ENCODE measurements around the gene SLC9C1. TPM values are rescaled to one million over a fixed set of nuclear protein-coding genes. Genes with fewer than 3 reads are reported as not detected.
"Not testable (repeated sequence)": the region's sequence is repeated elsewhere in the genome, so short reads cannot be mapped to it uniquely, and the experiment has no call there.

SLC9C1 gene
- total RNA-seq, 1 donor from 2014 or later: 2.2 TPM

DNA sequence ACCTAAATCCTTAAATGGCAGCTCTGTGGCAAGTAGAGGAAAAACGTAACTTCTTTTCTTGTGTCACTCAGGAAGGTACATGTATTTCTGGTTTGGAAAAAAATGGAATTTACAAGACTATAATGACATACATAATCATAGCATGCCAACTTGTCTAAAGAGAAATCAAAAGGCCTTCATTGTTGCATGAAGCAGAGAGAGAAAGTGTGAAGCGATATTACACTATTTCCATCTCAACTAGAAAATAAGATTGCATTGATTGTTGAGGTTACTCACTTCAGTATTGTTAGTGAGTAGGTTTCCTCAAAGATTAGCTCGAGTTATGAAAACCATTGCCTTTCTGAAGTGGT, 93.7 kb downstream of the SLC9C1 start:
- H3K36me3 ChIP-seq (ENCODE audit: control insufficient read depth, insufficient read depth, low read length): no peaks in the 10 kb centered on the region
- DNase-seq (ENCODE audit: low read depth): no peak
- H3K27me3 ChIP-seq (ENCODE audit: control insufficient read depth, insufficient read depth, low read length): no peaks in the 10 kb centered on the region
- no peak overlapping the region for H3K4me3 ChIP-seq (ENCODE audit: low read depth, low read length)
- TF ChIP-seq, protein P1, sequence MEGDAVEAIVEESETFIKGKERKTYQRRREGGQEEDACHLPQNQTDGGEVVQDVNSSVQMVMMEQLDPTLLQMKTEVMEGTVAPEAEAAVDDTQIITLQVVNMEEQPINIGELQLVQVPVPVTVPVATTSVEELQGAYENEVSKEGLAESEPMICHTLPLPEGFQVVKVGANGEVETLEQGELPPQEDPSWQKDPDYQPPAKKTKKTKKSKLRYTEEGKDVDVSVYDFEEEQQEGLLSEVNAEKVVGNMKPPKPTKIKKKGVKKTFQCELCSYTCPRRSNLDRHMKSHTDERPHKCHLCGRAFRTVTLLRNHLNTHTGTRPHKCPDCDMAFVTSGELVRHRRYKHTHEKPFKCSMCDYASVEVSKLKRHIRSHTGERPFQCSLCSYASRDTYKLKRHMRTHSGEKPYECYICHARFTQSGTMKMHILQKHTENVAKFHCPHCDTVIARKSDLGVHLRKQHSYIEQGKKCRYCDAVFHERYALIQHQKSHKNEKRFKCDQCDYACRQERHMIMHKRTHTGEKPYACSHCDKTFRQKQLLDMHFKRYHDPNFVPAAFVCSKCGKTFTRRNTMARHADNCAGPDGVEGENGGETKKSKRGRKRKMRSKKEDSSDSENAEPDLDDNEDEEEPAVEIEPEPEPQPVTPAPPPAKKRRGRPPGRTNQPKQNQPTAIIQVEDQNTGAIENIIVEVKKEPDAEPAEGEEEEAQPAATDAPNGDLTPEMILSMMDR (IDR thresholded peaks at IDR 0.05; ENCODE audit: insufficient read depth, low read length, poor library complexity, severe bottlenecking): no peak

DNA sequence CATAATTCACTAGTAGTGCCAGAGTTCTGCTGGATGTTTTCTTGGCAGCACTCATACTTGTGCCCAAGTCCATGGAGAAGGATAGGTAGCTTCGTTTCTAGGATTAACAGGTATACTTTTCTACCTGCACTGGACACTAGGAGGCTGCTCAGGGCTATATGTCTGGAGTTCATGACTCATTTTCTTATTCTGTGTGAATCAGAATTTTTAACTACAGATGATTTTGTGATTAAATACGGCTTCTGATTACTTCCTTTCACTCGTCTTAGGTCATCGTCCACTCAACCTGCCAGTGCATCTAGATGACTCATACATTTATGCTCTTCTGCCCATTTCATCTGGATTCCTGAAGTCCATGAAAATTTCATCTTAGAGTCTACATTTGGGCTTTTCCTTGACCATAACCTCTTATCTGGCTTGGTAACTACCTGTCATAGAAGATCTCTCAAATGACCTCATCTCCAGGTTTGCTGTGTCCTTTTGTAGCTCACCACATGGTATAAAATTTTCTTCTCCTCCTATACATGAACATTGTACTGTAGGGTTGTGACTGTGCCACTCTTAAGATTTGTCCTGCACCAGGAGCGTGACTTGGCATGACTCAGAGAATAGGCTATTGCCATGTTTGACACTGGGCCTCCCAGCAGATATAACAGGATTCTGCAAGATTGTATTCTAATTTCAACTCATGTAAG, 94.2 kb downstream of the SLC9C1 start:
- TF ChIP-seq, protein P1 (IDR thresholded peaks at IDR 0.05; ENCODE audit: insufficient read depth, low read length, poor library complexity, severe bottlenecking): no peak
- DNase-seq (ENCODE audit: low read depth): peak; percentile 12
- Histone ChIP-seq H3K4me3 (ENCODE audit: low read depth, low read length) (no peak overlapping the region), H3K36me3 (ENCODE audit: control insufficient read depth, insufficient read depth, low read length) (no peaks in the 10 kb centered on the region), H3K27me3 (ENCODE audit: control insufficient read depth, insufficient read depth, low read length) (no peaks in the 10 kb centered on the region)

DNA sequence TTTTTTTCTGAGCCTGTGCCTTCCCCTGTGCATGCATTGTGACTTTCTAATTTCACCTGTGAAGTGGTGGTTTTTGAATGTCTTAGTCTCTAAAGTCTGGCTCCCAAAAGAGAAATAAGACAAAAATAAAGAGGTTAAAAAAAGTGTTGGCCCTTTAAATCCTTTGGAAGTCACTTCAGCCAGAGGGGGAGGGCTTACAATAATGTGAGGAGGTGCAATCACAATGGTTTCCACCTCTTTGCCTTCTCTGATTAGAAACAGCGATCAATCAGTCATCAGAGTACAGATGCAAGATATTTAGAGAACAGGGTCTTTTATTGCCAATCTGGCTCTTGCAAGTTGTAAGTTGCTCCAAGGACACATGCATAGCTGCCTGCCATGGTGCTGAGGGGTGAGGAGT, 96.9 kb downstream of the SLC9C1 start:
- Histone ChIP-seq H3K4me3 (ENCODE audit: low read depth, low read length) (no peak overlapping the region), H3K27me3 (ENCODE audit: control insufficient read depth, insufficient read depth, low read length) (no peaks in the 10 kb centered on the region), H3K36me3 (ENCODE audit: control insufficient read depth, insufficient read depth, low read length) (no peaks in the 10 kb centered on the region)
- TF ChIP-seq, protein P1 (IDR thresholded peaks at IDR 0.05; ENCODE audit: insufficient read depth, low read length, poor library complexity, severe bottlenecking): no peak
- DNase-seq (ENCODE audit: low read depth): no peak

DNA sequence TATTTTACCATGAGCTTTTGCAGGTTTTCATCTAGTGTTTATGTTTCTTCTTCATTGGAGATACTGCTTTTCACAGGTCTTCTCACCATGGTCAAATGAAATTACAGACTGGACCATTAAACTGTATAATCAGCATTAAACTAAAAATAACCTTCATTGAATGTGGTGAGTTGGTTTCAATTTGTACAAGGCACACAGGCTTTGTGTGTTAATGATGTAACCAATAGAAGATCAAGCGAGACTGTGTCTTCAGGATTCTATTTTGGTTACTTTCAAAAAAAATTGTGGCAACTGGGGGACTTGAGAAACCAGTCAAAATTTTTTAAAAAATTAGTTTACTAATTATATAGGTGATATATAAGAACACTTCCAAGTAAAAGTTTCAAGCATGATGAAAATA, 106.7 kb downstream of the SLC9C1 start:
- no peak for DNase-seq (ENCODE audit: low read depth)
- Histone ChIP-seq H3K36me3 (ENCODE audit: control insufficient read depth, insufficient read depth, low read length) (no peaks in the 10 kb centered on the region), H3K27me3 (ENCODE audit: control insufficient read depth, insufficient read depth, low read length) (no peaks in the 10 kb centered on the region), H3K4me3 (ENCODE audit: low read depth, low read length) (no peak overlapping the region)
- TF ChIP-seq, protein P1 (IDR thresholded peaks at IDR 0.05; ENCODE audit: insufficient read depth, low read length, poor library complexity, severe bottlenecking): no peak

DNA sequence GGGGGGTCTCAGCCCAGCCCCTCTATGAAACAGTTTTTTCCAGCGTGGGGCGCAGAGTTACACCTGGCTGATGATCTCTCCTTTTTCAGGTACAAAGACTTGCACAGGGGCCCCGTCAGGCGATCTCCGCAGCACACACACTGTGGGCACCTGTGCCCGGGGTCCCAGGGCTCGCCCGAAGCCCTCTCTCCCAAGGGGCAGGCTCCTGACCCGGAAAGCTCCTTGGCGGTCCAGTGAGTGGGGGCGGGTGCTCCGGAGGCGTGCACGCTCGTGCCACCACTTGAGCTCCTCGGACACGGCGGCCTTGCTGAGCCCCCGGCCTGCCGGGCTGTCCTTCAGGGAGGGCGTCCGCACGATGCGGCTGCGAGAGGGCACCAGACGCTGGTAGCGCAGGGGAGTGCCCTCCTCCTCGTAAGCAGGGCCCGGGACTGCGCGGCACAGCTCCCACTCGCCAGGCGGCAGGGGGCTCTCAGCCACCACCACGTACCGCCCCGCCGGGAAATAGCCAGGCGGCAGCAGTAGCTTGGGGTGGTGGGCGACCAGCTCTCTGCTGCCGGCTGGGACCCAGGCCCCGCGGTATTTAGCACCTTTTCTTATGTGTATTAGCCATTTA, 108.5 kb downstream of the SLC9C1 start:
- peak overlapping the region; percentile 26 for H3K4me3 ChIP-seq (ENCODE audit: low read depth, low read length)

DNA sequence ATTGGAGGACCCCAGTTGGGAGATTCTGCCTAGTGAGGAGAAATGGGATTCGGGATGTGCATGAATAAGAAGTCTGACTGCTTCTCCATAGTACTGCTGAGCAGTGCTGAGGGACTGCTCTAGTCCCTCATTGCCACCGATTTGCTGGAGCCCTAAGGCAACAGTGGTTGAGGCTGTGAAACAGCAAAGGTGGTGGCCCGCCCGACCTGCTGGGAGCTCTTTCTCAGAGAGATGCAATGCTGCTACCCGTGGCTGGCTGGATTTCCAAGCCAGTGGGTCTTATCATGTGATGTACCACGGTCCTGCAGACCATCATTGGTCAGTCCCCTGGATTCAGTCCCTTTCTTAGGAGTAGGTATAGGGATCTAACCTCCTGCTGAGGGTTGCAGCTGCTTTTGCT, 118.4 kb downstream of the SLC9C1 start:
- TF ChIP-seq, protein P1 (IDR thresholded peaks at IDR 0.05; ENCODE audit: insufficient read depth, low read length, poor library complexity, severe bottlenecking): no peak
- Histone ChIP-seq H3K36me3 (ENCODE audit: control insufficient read depth, insufficient read depth, low read length) (no peaks in the 10 kb centered on the region), H3K27me3 (ENCODE audit: control insufficient read depth, insufficient read depth, low read length) (no peaks in the 10 kb centered on the region), H3K4me3 (ENCODE audit: low read depth, low read length) (no peak overlapping the region)
- DNase-seq (ENCODE audit: low read depth): no peak

More for the DNA sequence above, 108.5 kb downstream of the SLC9C1 start:
- H3K27me3 ChIP-seq (ENCODE audit: control insufficient read depth, insufficient read depth, low read length); DNase-seq (ENCODE audit: low read depth); H3K36me3 ChIP-seq (ENCODE audit: control insufficient read depth, insufficient read depth, low read length): not testable (repeated sequence)

All from kidney epithelial cell (primary cell).